ENCODE measurements around the gene ANKRD13D. TPM values are rescaled to one million over a fixed set of nuclear protein-coding genes. Genes with fewer than 3 reads are reported as not detected.
A peak's percentile ranks its signal among the peaks of the same experiment; 100 is the strongest.

ANKRD13D gene
- total RNA-seq, 1 donor from 2014 or later, result 62.9 TPM

DNA sequence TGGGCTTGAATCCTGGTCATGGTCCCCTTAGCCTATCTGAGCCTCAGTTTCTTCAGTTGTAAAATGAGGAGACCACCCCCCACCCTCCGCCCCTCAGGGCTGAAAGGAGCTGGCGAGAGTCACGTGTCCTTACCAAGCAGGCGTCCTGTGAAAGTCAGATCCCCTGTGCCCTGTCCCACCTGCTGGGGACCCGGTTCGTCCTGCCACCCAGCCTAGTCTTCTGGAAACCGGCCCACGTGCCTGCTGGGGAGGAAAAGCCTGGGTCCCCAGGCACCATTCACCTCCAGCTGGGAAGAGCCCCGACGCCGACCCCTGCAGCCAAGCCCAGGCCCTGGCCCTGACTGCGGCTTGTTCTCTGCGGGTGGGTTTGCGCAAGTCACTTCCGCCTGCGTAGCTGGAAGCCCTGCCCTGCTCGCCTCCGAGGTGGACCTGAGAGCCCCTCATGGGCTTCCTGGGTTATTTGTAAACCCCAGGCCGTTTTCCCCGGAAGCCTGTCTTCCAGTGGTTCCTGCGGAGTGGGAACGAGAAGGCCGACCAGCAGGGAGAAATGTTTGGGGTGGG is 13.5 kb downstream of the ANKRD13D start:
- Histone ChIP-seq H3K9me3 (no peaks in the 10 kb centered on the region), H3K27ac (peak overlapping the region; percentile 89), H3K4me1 (peaks cover 36% of the 10 kb centered on the region), H3K4me3 (peak overlapping the region; percentile 66 to 89), H3K36me3 (peaks cover 0 to 35% of the 10 kb centered on the region in 2 donors), H3K27me3 (no peaks in the 10 kb centered on the region)
- intact Hi-C loops (cut with DNase I), result no loop called here
- TF ChIP-seq POLR2AphosphoS5 (IDR thresholded peaks at IDR 0.05; ENCODE audit: insufficient read depth in 1 of 2, low read depth in 1 of 2) (no peak), POLR2A (IDR thresholded peaks at IDR 0.05) (no peak)
- TF ChIP-seq, protein P1, sequence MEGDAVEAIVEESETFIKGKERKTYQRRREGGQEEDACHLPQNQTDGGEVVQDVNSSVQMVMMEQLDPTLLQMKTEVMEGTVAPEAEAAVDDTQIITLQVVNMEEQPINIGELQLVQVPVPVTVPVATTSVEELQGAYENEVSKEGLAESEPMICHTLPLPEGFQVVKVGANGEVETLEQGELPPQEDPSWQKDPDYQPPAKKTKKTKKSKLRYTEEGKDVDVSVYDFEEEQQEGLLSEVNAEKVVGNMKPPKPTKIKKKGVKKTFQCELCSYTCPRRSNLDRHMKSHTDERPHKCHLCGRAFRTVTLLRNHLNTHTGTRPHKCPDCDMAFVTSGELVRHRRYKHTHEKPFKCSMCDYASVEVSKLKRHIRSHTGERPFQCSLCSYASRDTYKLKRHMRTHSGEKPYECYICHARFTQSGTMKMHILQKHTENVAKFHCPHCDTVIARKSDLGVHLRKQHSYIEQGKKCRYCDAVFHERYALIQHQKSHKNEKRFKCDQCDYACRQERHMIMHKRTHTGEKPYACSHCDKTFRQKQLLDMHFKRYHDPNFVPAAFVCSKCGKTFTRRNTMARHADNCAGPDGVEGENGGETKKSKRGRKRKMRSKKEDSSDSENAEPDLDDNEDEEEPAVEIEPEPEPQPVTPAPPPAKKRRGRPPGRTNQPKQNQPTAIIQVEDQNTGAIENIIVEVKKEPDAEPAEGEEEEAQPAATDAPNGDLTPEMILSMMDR (IDR thresholded peaks at IDR 0.05), result no peak
- DNase-seq (ENCODE audit: extremely low spot score in 2 of 2), result no peak

DNA sequence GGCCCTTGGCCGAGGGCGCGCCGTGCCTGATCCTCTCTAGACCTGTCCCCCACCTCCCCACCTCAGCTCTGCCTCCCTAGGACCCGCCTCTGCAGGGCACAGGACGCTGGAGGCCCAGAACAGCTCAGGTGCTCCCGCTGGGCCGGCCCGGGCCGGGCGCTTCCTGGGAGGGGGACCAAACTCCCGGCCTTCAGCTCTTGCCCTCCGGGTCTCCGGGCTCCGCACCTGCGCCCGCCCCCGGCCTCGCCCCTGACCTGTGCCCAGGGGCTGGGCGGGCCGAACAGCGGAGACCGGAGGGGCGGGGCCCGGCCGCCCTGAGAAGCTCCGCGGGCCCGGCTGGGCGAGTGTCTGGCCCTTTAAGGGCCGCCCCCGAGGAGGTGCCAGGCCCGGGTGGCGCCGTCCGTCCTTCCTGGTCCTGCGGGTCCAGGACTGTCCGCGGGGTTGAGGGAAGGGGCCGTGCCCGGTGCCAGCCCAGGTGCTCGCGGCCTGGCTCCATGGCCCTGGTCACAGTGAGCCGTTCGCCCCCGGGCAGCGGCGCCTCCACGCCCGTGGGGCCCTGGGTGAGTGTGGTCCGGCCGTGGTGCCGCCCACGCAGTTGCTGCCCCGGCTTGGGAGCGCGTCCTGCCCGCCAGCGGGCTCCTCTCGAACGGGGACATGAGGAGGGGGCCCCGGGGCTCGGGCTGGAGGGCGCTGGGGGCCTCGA is 14.2 kb downstream of the ANKRD13D start, which contains the start of gene SSH3:
SSH3 (plus strand) TSS at position 399 of the 703 bp plus-strand sequence; CDS start at position 495, 96 bp downstream.
- H3K9me3 ChIP-seq, result no peaks in the 10 kb centered on the region
- H3K4me3 ChIP-seq, result peak within 1 kb of the TSS; percentile 66 to 89
- intact Hi-C loops (cut with DNase I), result no loop called here
- no peaks in the 10 kb centered on the region for H3K27me3 ChIP-seq
- DNase-seq (ENCODE audit: extremely low spot score in 2 of 2), result no peak
- peak within 1 kb of the TSS; percentile 89 for H3K27ac ChIP-seq
- TF ChIP-seq POLR2A (IDR thresholded peaks at IDR 0.05) (no peak), POLR2AphosphoS5 (IDR thresholded peaks at IDR 0.05; ENCODE audit: insufficient read depth in 1 of 2, low read depth in 1 of 2) (peak in 1 of 2 donors; percentile 44)
- peaks cover 36% of the 10 kb centered on the region for H3K4me1 ChIP-seq
- peaks cover 0 to 34% of the 10 kb centered on the region in 2 donors for H3K36me3 ChIP-seq

DNA sequence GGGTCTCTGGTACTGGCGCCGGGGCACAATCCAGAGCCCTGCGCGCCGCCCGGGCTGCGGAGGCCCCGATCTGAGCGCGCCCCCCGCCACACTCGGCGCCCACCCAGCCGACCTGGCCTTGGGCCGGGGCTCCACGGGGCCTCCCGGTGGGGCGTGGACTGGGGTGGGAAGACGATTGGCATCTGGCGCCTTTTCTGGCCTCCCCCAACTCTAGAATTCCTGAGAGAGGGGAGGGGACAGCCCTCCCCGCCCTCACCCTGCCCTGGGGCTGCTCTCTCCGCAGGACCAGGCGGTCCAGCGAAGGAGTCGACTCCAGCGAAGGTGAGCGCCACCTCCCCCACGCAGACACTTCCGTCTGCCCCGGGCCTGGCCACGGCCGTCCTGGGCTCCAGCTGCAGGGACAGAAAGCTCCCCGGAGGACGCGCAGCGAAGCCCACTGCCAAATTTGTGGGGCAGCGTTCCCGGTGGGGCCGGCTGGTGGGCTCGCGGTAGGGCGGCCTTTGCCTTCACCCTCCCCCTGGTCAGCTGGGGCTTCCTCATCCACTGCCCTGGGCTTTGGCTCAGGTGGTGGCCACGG is 14.8 kb downstream of the ANKRD13D start:
- intact Hi-C loops (cut with DNase I), result no loop called here
- DNase-seq (ENCODE audit: extremely low spot score in 2 of 2), result no peak
- H3K4me1 ChIP-seq, result peaks cover 36% of the 10 kb centered on the region
- TF ChIP-seq, protein P1 (IDR thresholded peaks at IDR 0.05), result no peak
- TF ChIP-seq POLR2AphosphoS5 (IDR thresholded peaks at IDR 0.05; ENCODE audit: insufficient read depth in 1 of 2, low read depth in 1 of 2) (no peak), POLR2A (IDR thresholded peaks at IDR 0.05) (no peak)
- peak overlapping the region; percentile 66 to 89 for H3K4me3 ChIP-seq
- H3K27me3 ChIP-seq, result no peaks in the 10 kb centered on the region
- H3K27ac ChIP-seq, result peak overlapping the region; percentile 89
- H3K9me3 ChIP-seq, result no peaks in the 10 kb centered on the region
- peaks cover 0 to 28% of the 10 kb centered on the region in 2 donors for H3K36me3 ChIP-seq

DNA sequence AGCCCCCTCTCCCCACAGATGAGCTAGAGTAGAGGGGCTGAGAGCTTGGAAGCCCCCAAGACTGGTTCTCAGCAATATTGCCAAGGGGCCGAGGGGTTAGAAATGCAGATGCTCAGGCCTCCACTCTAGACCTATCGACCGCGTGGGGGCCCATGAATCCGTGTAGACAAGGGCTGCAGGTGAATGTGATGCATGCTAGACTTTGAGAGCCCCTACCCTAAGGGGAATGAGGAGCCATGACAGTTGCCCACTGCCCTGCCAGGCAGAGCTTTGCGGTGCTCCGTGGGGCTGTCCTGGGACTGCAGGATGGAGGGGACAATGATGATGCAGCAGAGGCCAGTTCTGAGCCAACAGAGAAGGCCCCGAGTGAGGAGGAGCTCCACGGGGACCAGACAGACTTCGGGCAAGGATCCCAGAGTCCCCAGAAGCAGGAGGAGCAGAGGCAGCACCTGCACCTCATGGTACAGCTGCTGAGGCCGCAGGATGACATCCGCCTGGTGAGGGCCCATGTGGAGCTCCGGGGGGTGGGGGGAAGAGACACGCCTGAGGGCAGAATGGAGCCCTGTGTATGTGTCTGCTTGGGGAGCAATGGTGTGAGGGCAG is 15.5 kb downstream of the ANKRD13D start:
- Histone ChIP-seq H3K4me3 (peak overlapping the region; percentile 66 to 89), H3K27ac (peak overlapping the region; percentile 89), H3K36me3 (peaks cover 0 to 25% of the 10 kb centered on the region in 2 donors), H3K9me3 (no peaks in the 10 kb centered on the region), H3K27me3 (no peaks in the 10 kb centered on the region), H3K4me1 (peaks cover 36% of the 10 kb centered on the region)
- DNase-seq (ENCODE audit: extremely low spot score in 2 of 2), result no peak
- intact Hi-C loops (cut with DNase I), result no loop called here
- TF ChIP-seq POLR2AphosphoS5 (IDR thresholded peaks at IDR 0.05; ENCODE audit: insufficient read depth in 1 of 2, low read depth in 1 of 2) (no peak), POLR2A (IDR thresholded peaks at IDR 0.05) (no peak)
- TF ChIP-seq, protein P1 (IDR thresholded peaks at IDR 0.05), result no peak

DNA sequence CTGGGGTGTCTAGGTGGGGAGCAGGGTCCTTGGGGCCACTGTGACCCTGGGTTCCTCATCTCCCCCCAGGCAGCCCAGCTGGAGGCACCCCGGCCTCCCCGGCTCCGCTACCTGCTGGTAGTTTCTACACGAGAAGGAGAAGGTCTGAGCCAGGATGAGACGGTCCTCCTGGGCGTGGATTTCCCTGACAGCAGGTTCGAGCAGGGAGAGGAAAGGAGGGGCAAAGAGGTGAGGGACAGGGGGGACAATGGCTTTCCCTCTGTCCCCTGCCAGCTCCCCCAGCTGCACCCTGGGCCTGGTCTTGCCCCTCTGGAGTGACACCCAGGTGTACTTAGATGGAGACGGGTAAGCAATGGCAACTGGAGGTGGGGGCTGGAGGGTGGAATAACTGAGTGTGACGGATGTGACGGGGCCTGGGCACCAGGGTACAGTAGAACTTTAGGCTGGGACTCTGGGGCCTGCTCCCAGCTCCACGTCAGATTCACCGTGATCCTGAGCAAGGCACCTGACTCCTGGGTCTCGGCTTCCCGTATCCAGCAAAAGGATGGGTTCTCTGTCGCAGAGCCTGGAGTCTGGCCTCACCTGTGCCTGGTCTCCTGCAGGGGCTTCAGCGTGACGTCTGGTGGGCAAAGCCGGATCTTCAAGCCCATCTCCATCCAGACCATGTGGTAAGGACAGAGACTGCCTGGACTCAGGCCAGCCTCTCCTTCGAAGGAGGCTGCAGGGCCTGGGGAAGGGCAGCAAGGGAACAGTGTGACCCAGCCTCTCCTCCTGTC is 17.9 kb downstream of the ANKRD13D start:
- intact Hi-C loops (cut with DNase I), result no loop called here
- Histone ChIP-seq H3K36me3 (peaks cover 0 to 9% of the 10 kb centered on the region in 2 donors), H3K4me3 (no peak overlapping the region), H3K4me1 (peaks cover 42% of the 10 kb centered on the region), H3K27ac (no peak overlapping the region), H3K27me3 (no peaks in the 10 kb centered on the region), H3K9me3 (no peaks in the 10 kb centered on the region)
- TF ChIP-seq POLR2A (IDR thresholded peaks at IDR 0.05), result no peak
- no peak for TF ChIP-seq POLR2AphosphoS5 (IDR thresholded peaks at IDR 0.05; ENCODE audit: insufficient read depth in 1 of 2, low read depth in 1 of 2)
- TF ChIP-seq, protein P1 (IDR thresholded peaks at IDR 0.05), result no peak
- DNase-seq (ENCODE audit: extremely low spot score in 2 of 2), result no peak
